ENCODE data around the gene OR10C1.

The OR10C1 gene

GRCh38 chr6:29466241-29466640 lies 27.1 kb downstream of the OR10C1 start:
- no peak for DNase-seq (ENCODE audit: low read depth, low spot score)
- H3K4me3 ChIP-seq (ENCODE audit: low read length): no peak overlapping the region

GRCh38 chr6:29474996-29475395 lies 35.9 kb downstream of the OR10C1 start:
- DNase-seq (ENCODE audit: low read depth, low spot score): no peak
- no peak overlapping the region for H3K4me3 ChIP-seq (ENCODE audit: low read length)

GRCh38 chr6:29477923-29478450 lies 38.9 kb downstream of the OR10C1 start:
- DNase-seq (ENCODE audit: low read depth, low spot score): no peak
- H3K4me3 ChIP-seq (ENCODE audit: low read length): no peak overlapping the region

- no peak overlapping the region for H3K4me3 ChIP-seq (ENCODE audit: low read length)
- DNase-seq (ENCODE audit: low read depth, low spot score): no peak
Measured at GRCh38 chr6:29478740-29479139, 39.6 kb downstream of the OR10C1 start.

- H3K4me3 ChIP-seq (ENCODE audit: low read length): no peak overlapping the region
- no peak for DNase-seq (ENCODE audit: low read depth, low spot score)
Measured at GRCh38 chr6:29479560-29479959, 40.5 kb downstream of the OR10C1 start.

GRCh38 chr6:29483186-29483585 lies 44.1 kb downstream of the OR10C1 start:
- no peak overlapping the region for H3K4me3 ChIP-seq (ENCODE audit: low read length)
- DNase-seq (ENCODE audit: low read depth, low spot score): no peak

- H3K4me3 ChIP-seq (ENCODE audit: low read length): no peak overlapping the region
- no peak for DNase-seq (ENCODE audit: low read depth, low spot score)
Measured at GRCh38 chr6:29483735-29484134, 44.6 kb downstream of the OR10C1 start.

- no peak overlapping the region for H3K4me3 ChIP-seq (ENCODE audit: low read length)
- no peak for DNase-seq (ENCODE audit: low read depth, low spot score)
Measured at GRCh38 chr6:29486577-29486976, 47.5 kb downstream of the OR10C1 start.

- no peak overlapping the region for H3K4me3 ChIP-seq (ENCODE audit: low read length)
- DNase-seq (ENCODE audit: low read depth, low spot score): no peak
Measured at GRCh38 chr6:29487131-29487530, 48.0 kb downstream of the OR10C1 start.

GRCh38 chr6:29487660-29488059 lies 48.6 kb downstream of the OR10C1 start, which contains the start of gene MAS1L:
MAS1L (minus strand) TSS chr6:29487956; CDS start chr6:29487902, 54 bp downstream.
- DNase-seq (ENCODE audit: low read depth, low spot score): no peak
- H3K4me3 ChIP-seq (ENCODE audit: low read length): no peak within 1 kb of the TSS

- H3K4me3 ChIP-seq (ENCODE audit: low read length): no peak overlapping the region
- no peak for DNase-seq (ENCODE audit: low read depth, low spot score)
Measured at GRCh38 chr6:29488874-29489273, 49.8 kb downstream of the OR10C1 start.

- no peak overlapping the region for H3K4me3 ChIP-seq (ENCODE audit: low read length)
- DNase-seq (ENCODE audit: low read depth, low spot score): no peak
Measured at GRCh38 chr6:29489286-29489685, 50.2 kb downstream of the OR10C1 start.

- H3K4me3 ChIP-seq (ENCODE audit: low read length): no peak overlapping the region
- no peak for DNase-seq (ENCODE audit: low read depth, low spot score)
Measured at GRCh38 chr6:29490055-29490454, 50.9 kb downstream of the OR10C1 start.

GRCh38 chr6:29490552-29490951 lies 51.4 kb downstream of the OR10C1 start:
- peak; percentile 12 for DNase-seq (ENCODE audit: low read depth, low spot score)

More at GRCh38 chr6:29490552-29490951, 51.4 kb downstream of the OR10C1 start:
- H3K4me3 ChIP-seq (ENCODE audit: low read length): no peak overlapping the region

All from Jurkat, Clone E6-1 (cell line).